NB4 (cell line): Measurements from ENCODE around the gene SLC35E1.

Experiments used
- DNase-seq: peaks from one replicate; pipeline ENCODE4 v3.0.0; 2010; ENCODE audit warnings: low read depth
- H3K4me3 ChIP-seq: one replicate; pipeline ENCODE4 v1.5.1; 2011; ENCODE audit warnings: mild to moderate bottlenecking, low read depth, low read length, moderate library complexity
- CTCF ChIP-seq: IDR thresholded peaks from one replicate; pipeline ENCODE4 v1.5.1; 2012; ENCODE audit warnings: low read depth, low read length
- MYC ChIP-seq: IDR thresholded peaks from 2 replicates; pipeline ENCODE4 v1.6.1; 2011; ENCODE audit warnings: low read depth, low read length
- POLR2A ChIP-seq: IDR thresholded peaks from 2 replicates; pipeline ENCODE4 v1.6.1; 2011; ENCODE audit warnings: mild to moderate bottlenecking; ENCODE audit not compliant: insufficient read length; ENCODE audit errors: extremely low read depth
- TF ChIP-seq, protein P1 (sequence below): IDR thresholded peaks from 2 replicates; pipeline ENCODE4 v1.6.1; 2011; ENCODE audit warnings: low read depth, low read length

The SLC35E1 gene

GRCh38 chr19:16587833-16588823 is 15.9 kb upstream of the SLC35E1 start:
- H3K4me3 ChIP-seq, result peak overlapping the region; percentile 48
- peak; percentile 90 for DNase-seq
- TF ChIP-seq MYC (peak; percentile 93), CTCF (no peak)
- TF ChIP-seq, protein P1, sequence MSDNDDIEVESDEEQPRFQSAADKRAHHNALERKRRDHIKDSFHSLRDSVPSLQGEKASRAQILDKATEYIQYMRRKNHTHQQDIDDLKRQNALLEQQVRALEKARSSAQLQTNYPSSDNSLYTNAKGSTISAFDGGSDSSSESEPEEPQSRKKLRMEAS, result peak; percentile 95

GRCh38 chr19:16586991-16587832 is 15.0 kb upstream of the SLC35E1 start:
- peak; percentile 91 for DNase-seq
- TF ChIP-seq CTCF, result no peak
- TF ChIP-seq, protein P1, result peak; percentile 86
- peak; percentile 81; the same call in 1 of the 2 replicates for TF ChIP-seq MYC
- no peak for TF ChIP-seq POLR2A
- peak overlapping the region; percentile 48 for H3K4me3 ChIP-seq

DNA sequence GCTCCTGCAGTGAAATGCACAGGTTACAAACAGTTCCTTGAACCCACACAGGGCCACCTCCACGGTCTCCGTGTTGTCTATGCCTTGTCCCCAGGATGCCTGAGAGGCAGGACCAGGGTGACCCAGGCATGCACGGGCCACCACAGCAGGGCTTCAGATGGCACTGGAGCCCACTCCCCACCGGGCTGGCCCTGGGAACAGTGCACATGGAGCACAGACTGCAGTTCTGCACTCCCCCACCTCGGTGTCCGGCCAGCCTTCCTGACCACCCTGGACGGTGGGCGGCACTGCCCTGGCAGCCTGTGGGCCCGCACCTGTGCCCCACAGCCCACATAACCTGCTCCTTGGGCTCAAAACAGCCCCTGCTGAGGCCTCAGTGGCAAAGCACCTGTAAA is 14.3 kb upstream of the SLC35E1 start:
- DNase-seq, result no peak
- TF ChIP-seq, protein P1, result no peak
- no peak for TF ChIP-seq MYC
- no peak for TF ChIP-seq CTCF
- no peak for TF ChIP-seq POLR2A
- no peak overlapping the region for H3K4me3 ChIP-seq

- DNase-seq, result peak; percentile 67
- no peak for TF ChIP-seq CTCF
- TF ChIP-seq POLR2A, result no peak
- TF ChIP-seq, protein P1, result no peak
- TF ChIP-seq MYC, result no peak
- no peak overlapping the region for H3K4me3 ChIP-seq
Measured at GRCh38 chr19:16585808-16586476, 13.7 kb upstream of the SLC35E1 start.

DNA sequence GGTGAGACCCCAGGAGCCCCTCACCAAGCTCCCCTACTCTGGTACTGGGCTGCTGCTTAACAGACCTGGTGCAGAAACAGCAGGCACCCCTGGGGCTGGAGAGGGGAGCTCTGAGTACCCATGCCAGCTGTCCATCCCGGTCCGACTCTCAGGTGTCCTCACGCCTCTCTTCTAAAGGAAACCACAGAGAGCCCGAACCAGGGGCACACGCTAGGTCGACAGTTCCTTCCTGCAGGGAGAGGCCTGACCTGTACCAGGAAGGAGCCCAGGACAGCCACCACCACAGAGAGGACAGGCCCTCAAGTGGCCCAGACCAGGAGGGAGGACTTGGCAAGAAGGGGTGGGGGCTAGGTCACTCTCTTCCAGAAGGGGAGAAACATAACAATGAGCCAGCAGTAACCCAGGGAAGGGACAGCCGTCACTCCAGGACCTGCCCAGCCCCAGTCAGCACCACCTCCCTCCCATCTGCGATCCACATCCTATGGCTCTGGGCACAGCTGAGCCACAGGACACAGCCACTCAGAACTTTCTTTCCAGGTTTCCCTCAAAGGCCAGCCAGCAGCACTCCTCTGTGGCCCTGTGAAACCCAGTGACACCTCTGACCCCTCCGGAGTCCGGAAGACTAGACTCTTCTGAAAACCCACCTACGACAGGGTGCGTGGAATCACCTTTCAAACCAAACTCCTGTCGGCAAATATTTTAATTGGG is 13.0 kb upstream of the SLC35E1 start:
- peak overlapping the region; percentile 41 for H3K4me3 ChIP-seq
- DNase-seq, result no peak
- TF ChIP-seq CTCF (no peak), POLR2A (no peak), MYC (no peak)
- TF ChIP-seq, protein P1, result no peak
